Mesothelial cell of epicardium (in vitro differentiated cells): ENCODE data around the gene COL27A1. TPM values are rescaled to one million over a fixed set of nuclear protein-coding genes. Genes with fewer than 3 reads are reported as not detected.

ENCODE experiments used
- DNase-seq, 2 experiments: peaks; one replicate each; pipeline ENCODE4 v3.0.0; 2021; ENCODE audit warnings: low spot score in 2 of 2; ENCODE audit not compliant: unreplicated experiment in 2 of 2
- H3K27ac Mint-ChIP-seq: 2 replicates; pipeline ENCODE4 v1.8.0; 2021; ENCODE audit warnings: mixed read lengths
- H3K27me3 Mint-ChIP-seq: 2 replicates; pipeline ENCODE4 v1.8.0; 2021; ENCODE audit warnings: low read depth, mixed read lengths
- H3K36me3 Mint-ChIP-seq: 2 replicates; pipeline ENCODE4 v1.8.0; 2021; ENCODE audit warnings: mixed read lengths
- H3K4me1 Mint-ChIP-seq: 2 replicates; pipeline ENCODE4 v1.8.0; 2021; ENCODE audit warnings: mixed read lengths
- H3K4me3 Mint-ChIP-seq: 2 replicates; pipeline ENCODE4 v1.8.0; 2021; ENCODE audit warnings: mild to moderate bottlenecking, moderate library complexity, mixed read lengths
- H3K9me3 Mint-ChIP-seq: 2 replicates; pipeline ENCODE4 v1.8.0; 2021; ENCODE audit warnings: mixed read lengths
- CTCF ChIP-seq: fragments of 200-600 bp; sonication (generic); IDR thresholded peaks from one replicate; pipeline ENCODE4 v1.5.0; 2021; ENCODE audit warnings: antibody characterized with exemption; ENCODE audit not compliant: unreplicated experiment
- total RNA-seq: library from RNA; stranded (reverse); gene quantifications from 3 replicates; pipeline ENCODE4 v1.2.1, GENCODE V29; 2021

Gene COL27A1
- total RNA-seq, 1 donor from 2014 or later = 138 TPM

- Mint-ChIP-seq H3K27me3 (no peaks in the 10 kb centered on the region), H3K36me3 (peaks cover 23% of the 10 kb centered on the region), H3K27ac (no peak overlapping the region), H3K4me1 (no peaks in the 10 kb centered on the region), H3K4me3 (no peak overlapping the region), H3K9me3 (no peaks in the 10 kb centered on the region)
- TF ChIP-seq CTCF = no peak
- DNase-seq = no peak
Measured at GRCh38 chr9:114271556-114272510, 116.5 kb downstream of the COL27A1 start.

GRCh38 chr9:114272739-114273431, 117.5 kb downstream of the COL27A1 start:
- TF ChIP-seq CTCF = no peak
- peaks cover 29% of the 10 kb centered on the region for H3K36me3 Mint-ChIP-seq
- no peak overlapping the region for H3K27ac Mint-ChIP-seq
- no peaks in the 10 kb centered on the region for H3K4me1 Mint-ChIP-seq
- DNase-seq = no peak
- no peak overlapping the region for H3K4me3 Mint-ChIP-seq
- no peaks in the 10 kb centered on the region for H3K9me3 Mint-ChIP-seq
- no peaks in the 10 kb centered on the region for H3K27me3 Mint-ChIP-seq

- no peak for DNase-seq
- Mint-ChIP-seq H3K4me1 (no peaks in the 10 kb centered on the region), H3K36me3 (peaks cover 31% of the 10 kb centered on the region), H3K9me3 (no peaks in the 10 kb centered on the region), H3K27me3 (no peaks in the 10 kb centered on the region), H3K4me3 (no peak overlapping the region), H3K27ac (no peak overlapping the region)
- no peak for TF ChIP-seq CTCF
Measured at GRCh38 chr9:114273461-114273881, 118.1 kb downstream of the COL27A1 start.

- Mint-ChIP-seq H3K27me3 (no peaks in the 10 kb centered on the region), H3K36me3 (peaks cover 32% of the 10 kb centered on the region), H3K27ac (no peak overlapping the region), H3K4me1 (no peaks in the 10 kb centered on the region), H3K4me3 (no peak overlapping the region), H3K9me3 (no peaks in the 10 kb centered on the region)
- DNase-seq = no peak
- no peak for TF ChIP-seq CTCF
Measured at GRCh38 chr9:114274217-114274616, 118.9 kb downstream of the COL27A1 start.

- no peaks in the 10 kb centered on the region for H3K27me3 Mint-ChIP-seq
- H3K9me3 Mint-ChIP-seq = no peaks in the 10 kb centered on the region
- no peaks in the 10 kb centered on the region for H3K4me1 Mint-ChIP-seq
- peaks cover 32% of the 10 kb centered on the region for H3K36me3 Mint-ChIP-seq
- peak in 1 of 2 experiments; percentile 14 for DNase-seq
- TF ChIP-seq CTCF = no peak
- no peak overlapping the region for H3K4me3 Mint-ChIP-seq
- no peak overlapping the region for H3K27ac Mint-ChIP-seq
Measured at GRCh38 chr9:114275246-114276004, 120.1 kb downstream of the COL27A1 start.
